GM19023 (cell line): Measurements from ENCODE around the gene LRRC49.
"Not testable (repeated sequence)": the region's sequence is repeated elsewhere in the genome, so short reads cannot be mapped to it uniquely, and the experiment has no call there.

Experiments
- ATAC-seq: cut with Tn5 transposase; IDR thresholded peaks from one replicate; pipeline ENCODE4 v1.9.1; 2021; ENCODE audit warnings: mild to moderate bottlenecking, moderate library complexity; ENCODE audit not compliant: unreplicated experiment

The LRRC49 gene

GRCh38 chr15:70892002-70892911, at the start of gene LRRC49, which contains the start of gene THAP10:
Gene LRRC49, plus strand, starts transcription at chr15:70892826. Its CDS starts 69 bp downstream, at chr15:70892895.
Gene THAP10, minus strand, starts transcription at chr15:70892433. Its CDS starts 161 bp downstream, at chr15:70892272.
- peak; percentile 81 for ATAC-seq

GRCh38 chr15:70845602-70846360, 46.8 kb upstream of the LRRC49 start:
- no peak for ATAC-seq

GRCh38 chr15:70851889-70852288, 40.7 kb upstream of the LRRC49 start:
- no peak for ATAC-seq

GRCh38 chr15:70852501-70853317, 39.9 kb upstream of the LRRC49 start:
- ATAC-seq = no peak

- ATAC-seq = no peak
These were observed 39.2 kb upstream of the LRRC49 start for GRCh38 chr15:70853318-70853972.

GRCh38 chr15:70853973-70854665, 38.5 kb upstream of the LRRC49 start, which contains the start of gene LARP6:
Gene LARP6, minus strand, starts transcription at chr15:70854157. Its CDS starts 69 bp downstream, at chr15:70854088.
- no peak for ATAC-seq

- no peak for ATAC-seq
These were observed 38.0 kb upstream of the LRRC49 start for GRCh38 chr15:70854666-70854976.

- ATAC-seq = no peak
These were observed 36.9 kb upstream of the LRRC49 start for GRCh38 chr15:70855764-70856163.

- no peak for ATAC-seq
These were observed 36.3 kb upstream of the LRRC49 start for GRCh38 chr15:70856177-70856883.

GRCh38 chr15:70856884-70857561, 35.6 kb upstream of the LRRC49 start:
- ATAC-seq = no peak

GRCh38 chr15:70857562-70858285, 34.9 kb upstream of the LRRC49 start:
- no peak for ATAC-seq

- not testable (repeated sequence) for ATAC-seq
These were observed 33.9 kb upstream of the LRRC49 start for GRCh38 chr15:70858614-70859321.

GRCh38 chr15:70859322-70859908, 33.2 kb upstream of the LRRC49 start:
- ATAC-seq = no peak

- no peak for ATAC-seq
These were observed 32.6 kb upstream of the LRRC49 start for GRCh38 chr15:70859998-70860397.

GRCh38 chr15:70863450-70864218, 29.0 kb upstream of the LRRC49 start:
- ATAC-seq = no peak

GRCh38 chr15:70866982-70867641, 25.5 kb upstream of the LRRC49 start:
- no peak for ATAC-seq
